GM21528 (cell line): Measurements from ENCODE around the gene TUBB8.
"Not testable (repeated sequence)": the region's sequence is repeated elsewhere in the genome, so short reads cannot be mapped to it uniquely, and the experiment has no call there.

Source experiments
- ATAC-seq: cut with Tn5 transposase; IDR thresholded peaks from one replicate; pipeline ENCODE4 v1.9.1; 2021; ENCODE audit warnings: mild to moderate bottlenecking, moderate library complexity; ENCODE audit not compliant: unreplicated experiment, low FRiP score

Gene TUBB8

DNA sequence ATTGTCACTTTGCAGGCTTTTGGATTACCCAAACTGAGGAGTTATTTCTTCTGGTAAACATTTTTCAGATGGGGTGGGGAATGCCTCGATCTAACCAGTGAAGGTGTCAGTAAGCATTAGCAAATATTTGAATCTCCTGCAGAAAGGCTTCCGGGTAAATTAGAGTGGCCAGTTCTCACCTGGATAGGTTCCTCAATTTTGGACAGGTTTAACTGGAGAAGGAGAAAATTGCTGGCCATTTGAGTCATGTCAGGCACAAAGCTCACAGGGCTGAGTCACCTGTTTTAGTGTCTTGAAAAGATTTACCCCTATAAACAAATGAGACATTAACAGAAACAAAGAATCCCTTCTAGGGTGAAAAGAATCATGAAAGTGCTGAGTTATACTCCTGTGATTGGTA is 830 bp upstream of the TUBB8 start:
- not testable (repeated sequence) for ATAC-seq

DNA sequence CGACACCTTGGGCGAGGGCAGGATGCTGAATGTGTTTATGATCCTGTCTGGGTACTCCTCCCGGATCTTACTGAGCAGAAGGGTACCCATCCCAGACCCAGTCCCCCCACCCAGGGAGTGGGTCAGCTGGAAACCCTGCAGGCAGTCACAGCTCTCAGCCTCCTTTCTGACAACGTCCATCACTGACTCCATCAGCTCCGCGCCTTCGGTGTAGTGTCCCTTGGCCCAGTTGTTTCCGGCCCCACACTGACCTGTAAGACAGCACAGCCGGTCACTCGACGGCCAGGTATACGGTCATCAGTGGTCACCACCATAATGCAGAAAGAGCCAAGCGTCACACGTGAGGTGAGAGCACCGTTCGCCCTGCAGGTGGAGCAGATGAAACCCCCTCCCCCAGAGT is 1.2 kb downstream of the TUBB8 start:
- ATAC-seq = not testable (repeated sequence)

DNA sequence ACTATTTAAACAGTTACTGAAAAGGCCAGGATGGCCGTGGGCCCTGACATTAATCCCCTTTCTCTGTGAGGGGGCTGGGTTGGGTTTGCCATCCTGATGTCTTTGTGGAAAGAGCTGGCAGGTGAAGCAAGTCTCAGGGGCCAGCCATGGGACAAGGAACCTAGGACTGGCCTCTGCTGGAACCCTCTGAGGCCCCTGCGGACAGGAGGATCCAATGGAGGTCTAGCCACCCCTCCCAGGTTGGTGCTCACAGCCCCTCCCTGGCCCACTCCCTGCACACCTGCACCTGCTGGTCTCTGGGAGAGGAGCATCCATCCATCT is 35.8 kb downstream of the TUBB8 start:
- ATAC-seq = not testable (repeated sequence)

DNA sequence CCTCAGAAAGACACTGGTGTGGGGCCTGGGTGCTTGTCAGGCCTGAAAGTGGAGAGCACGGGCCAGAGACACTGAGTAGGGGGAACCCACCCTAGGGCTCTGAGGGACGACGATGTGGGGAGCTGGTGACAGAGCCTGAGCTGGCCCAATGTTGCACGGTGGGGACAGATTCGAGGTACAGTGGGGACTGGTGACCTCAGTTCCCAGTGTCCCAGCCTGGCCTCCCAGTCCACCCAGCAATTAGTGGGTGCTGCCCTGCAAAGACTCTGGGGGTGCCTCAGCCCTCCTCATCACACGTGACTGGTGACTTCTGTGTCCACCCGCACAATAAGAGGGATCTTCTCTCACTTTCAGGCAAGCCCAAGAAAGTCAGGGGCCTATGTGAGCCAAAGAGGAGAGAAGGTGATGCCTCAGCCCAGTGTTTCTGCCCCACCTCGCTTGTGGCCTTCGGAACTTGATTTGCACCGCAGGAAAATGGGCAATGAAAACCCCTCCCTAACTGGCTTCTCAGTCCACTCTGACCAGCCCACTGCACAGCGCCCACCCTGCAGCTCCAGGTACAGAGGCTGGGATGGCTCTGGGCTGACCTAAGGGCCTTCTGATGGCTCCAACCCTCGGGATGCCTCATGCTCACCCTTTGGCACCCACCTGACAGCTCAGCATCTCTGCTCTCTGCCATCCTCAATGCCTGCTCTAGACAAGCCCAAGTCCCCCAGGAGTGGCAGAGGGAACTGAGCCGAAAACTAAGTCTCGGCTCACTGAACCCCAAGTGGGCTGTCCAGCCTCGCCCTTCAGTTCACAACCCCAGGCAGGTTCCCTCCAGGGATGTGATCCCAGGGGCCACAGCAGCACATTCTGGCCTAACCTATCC is 36.4 kb downstream of the TUBB8 start:
- ATAC-seq = not testable (repeated sequence)

DNA sequence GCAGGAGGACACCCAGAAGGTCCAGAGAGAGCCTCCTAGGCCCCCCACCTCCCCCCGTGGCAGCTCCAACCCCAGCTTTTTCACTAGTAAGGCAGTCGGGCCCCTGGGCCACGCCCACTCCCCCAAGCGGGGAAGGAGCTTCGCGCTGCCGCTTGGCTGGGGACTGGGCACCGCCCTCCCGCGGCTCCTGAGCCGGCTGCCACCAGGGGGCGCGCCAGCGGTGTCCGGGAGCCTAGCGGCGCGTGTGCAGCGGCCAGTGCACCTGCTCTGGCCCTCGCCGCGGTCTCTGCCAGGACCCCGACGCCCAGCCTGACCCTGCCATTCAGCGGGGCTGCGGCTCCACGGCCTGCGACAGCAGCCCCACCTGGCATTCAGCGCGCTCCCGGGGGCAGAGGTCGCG is 37.8 kb downstream of the TUBB8 start:
- not testable (repeated sequence) for ATAC-seq

DNA sequence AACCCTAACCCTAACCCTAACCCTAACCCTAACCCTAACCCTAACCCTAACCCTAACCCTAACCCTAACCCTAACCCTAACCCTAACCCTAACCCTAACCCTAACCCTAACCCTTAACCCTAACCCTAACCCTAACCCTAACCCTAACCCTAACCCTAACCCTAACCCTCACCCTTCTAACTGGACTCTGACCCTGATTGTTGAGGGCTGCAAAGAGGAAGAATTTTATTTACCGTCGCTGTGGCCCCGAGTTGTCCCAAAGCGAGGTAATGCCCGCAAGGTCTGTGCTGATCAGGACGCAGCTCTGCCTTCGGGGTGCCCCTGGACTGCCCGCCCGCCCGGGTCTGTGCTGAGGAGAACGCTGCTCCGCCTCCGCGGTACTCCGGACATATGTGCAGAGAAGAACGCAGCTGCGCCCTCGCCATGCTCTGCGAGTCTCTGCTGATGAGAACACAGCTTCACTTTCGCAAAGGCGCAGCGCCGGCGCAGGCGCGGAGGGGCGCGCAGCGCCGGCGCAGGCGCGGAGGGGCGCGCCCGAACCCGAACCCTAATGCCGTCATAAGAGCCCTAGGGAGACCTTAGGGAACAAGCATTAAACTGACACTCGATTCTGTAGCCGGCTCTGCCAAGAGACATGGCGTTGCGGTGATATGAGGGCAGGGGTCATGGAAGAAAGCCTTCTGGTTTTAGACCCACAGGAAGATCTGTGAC is 38.7 kb downstream of the TUBB8 start:
- not testable (repeated sequence) for ATAC-seq
